Measurements from ENCODE around the gene SLC7A14. TPM values are rescaled to one million over a fixed set of nuclear protein-coding genes. Genes with fewer than 3 reads are reported as not detected.

The SLC7A14 gene
- total RNA-seq, 1 donor from 2014 or later: 0.07 TPM

- peaks cover 26% of the 10 kb centered on the region for H3K27me3 Mint-ChIP-seq (ENCODE audit: low read depth)
- peaks cover 35% of the 10 kb centered on the region for H3K4me1 Mint-ChIP-seq
- TF ChIP-seq CTCF (conservative IDR thresholded peaks at IDR 0.05): no peak
- no peak overlapping the region for H3K4me3 Mint-ChIP-seq
- H3K27ac Mint-ChIP-seq (ENCODE audit: unreplicated experiment): no peak overlapping the region
- no peaks in the 10 kb centered on the region for H3K36me3 Mint-ChIP-seq (ENCODE audit: low read depth)
- DNase-seq (ENCODE audit: low read depth, low spot score): no peak
- no peaks in the 10 kb centered on the region for H3K9me3 Mint-ChIP-seq
Measured at GRCh38 chr3:170423001-170423615, 162.8 kb downstream of the SLC7A14 start.

- H3K27me3 Mint-ChIP-seq (ENCODE audit: low read depth): peaks cover 37% of the 10 kb centered on the region
- H3K36me3 Mint-ChIP-seq (ENCODE audit: low read depth): no peaks in the 10 kb centered on the region
- TF ChIP-seq CTCF (conservative IDR thresholded peaks at IDR 0.05): no peak
- no peak for DNase-seq (ENCODE audit: low read depth, low spot score)
- H3K27ac Mint-ChIP-seq (ENCODE audit: unreplicated experiment): no peak overlapping the region
- H3K9me3 Mint-ChIP-seq: no peaks in the 10 kb centered on the region
- no peak overlapping the region for H3K4me3 Mint-ChIP-seq
- peaks cover 34% of the 10 kb centered on the region for H3K4me1 Mint-ChIP-seq
Measured at GRCh38 chr3:170421758-170422157, 164.1 kb downstream of the SLC7A14 start.

- Mint-ChIP-seq H3K4me3 (no peak overlapping the region), H3K36me3 (ENCODE audit: low read depth) (no peaks in the 10 kb centered on the region), H3K27me3 (ENCODE audit: low read depth) (peaks cover 40% of the 10 kb centered on the region), H3K4me1 (peaks cover 30% of the 10 kb centered on the region), H3K9me3 (no peaks in the 10 kb centered on the region), H3K27ac (ENCODE audit: unreplicated experiment) (no peak overlapping the region)
- no peak for DNase-seq (ENCODE audit: low read depth, low spot score)
- no peak for TF ChIP-seq CTCF (conservative IDR thresholded peaks at IDR 0.05)
Measured at GRCh38 chr3:170421111-170421641, 164.7 kb downstream of the SLC7A14 start.

GRCh38 chr3:170420307-170420821, 165.5 kb downstream of the SLC7A14 start:
- Mint-ChIP-seq H3K27me3 (ENCODE audit: low read depth) (peaks cover 40% of the 10 kb centered on the region), H3K4me3 (peak overlapping the region; percentile 69), H3K27ac (ENCODE audit: unreplicated experiment) (peak overlapping the region; percentile 74), H3K9me3 (no peaks in the 10 kb centered on the region), H3K4me1 (peaks cover 22% of the 10 kb centered on the region), H3K36me3 (ENCODE audit: low read depth) (no peaks in the 10 kb centered on the region)
- no peak for DNase-seq (ENCODE audit: low read depth, low spot score)
- no peak for TF ChIP-seq CTCF (conservative IDR thresholded peaks at IDR 0.05)

GRCh38 chr3:170419557-170420087, 166.3 kb downstream of the SLC7A14 start:
- Mint-ChIP-seq H3K4me1 (peaks cover 17% of the 10 kb centered on the region), H3K4me3 (peak overlapping the region; percentile 69), H3K36me3 (ENCODE audit: low read depth) (no peaks in the 10 kb centered on the region), H3K27me3 (ENCODE audit: low read depth) (peaks cover 40% of the 10 kb centered on the region), H3K9me3 (no peaks in the 10 kb centered on the region), H3K27ac (ENCODE audit: unreplicated experiment) (no peak overlapping the region)
- TF ChIP-seq CTCF (conservative IDR thresholded peaks at IDR 0.05): no peak
- peak; percentile 29 for DNase-seq (ENCODE audit: low read depth, low spot score)

All from neural crest cell (in vitro differentiated cells).